GM23338 (cell line): Measurements from ENCODE around the gene CTNNA3. TPM values are rescaled to one million over a fixed set of nuclear protein-coding genes. Genes with fewer than 3 reads are reported as not detected.

Source experiments
- ATAC-seq: fragments of 200-7000 bp; cut with Tn5 transposase; 3 replicates; pipeline ENCODE4 v1.9.1; 2020
- DNase-seq: peaks from one replicate; pipeline ENCODE4 v3.0.0-alpha.2; 2015; ENCODE audit warnings: low spot score
- H2AFZ ChIP-seq: fragments of 200-600 bp; sonication (generic); 2 replicates; pipeline ENCODE4 v1.8.0; 2016; ENCODE audit warnings: antibody characterized with exemption, mild to moderate bottlenecking, moderate library complexity
- H3F3A ChIP-seq: fragments of 200-600 bp; sonication (generic); replicated peaks from 2 replicates; pipeline ENCODE4 v1.8.0; 2017; ENCODE audit warnings: antibody characterized with exemption, mixed run types, low read depth
- H3K27ac ChIP-seq: fragments of 200-600 bp; sonication (generic); 2 replicates; pipeline ENCODE4 v1.6.1; 2016; ENCODE audit warnings: low read depth
- H3K27me3 ChIP-seq: fragments of 200-600 bp; sonication (generic); 2 replicates; pipeline ENCODE4 v1.8.0; 2016; ENCODE audit warnings: mild to moderate bottlenecking, mixed run types, moderate library complexity; ENCODE audit not compliant: insufficient read depth
- H3K36me3 ChIP-seq: fragments of 200-600 bp; sonication (generic); 2 replicates; pipeline ENCODE4 v1.8.0; 2016; ENCODE audit warnings: mild to moderate bottlenecking; ENCODE audit not compliant: insufficient read depth
- H3K4me1 ChIP-seq: fragments of 200-600 bp; sonication (generic); 2 replicates; pipeline ENCODE4 v1.8.0; 2016; ENCODE audit warnings: mild to moderate bottlenecking, moderate library complexity; ENCODE audit not compliant: insufficient read depth
- H3K4me2 ChIP-seq: fragments of 200-600 bp; sonication (generic); 2 replicates; pipeline ENCODE4 v1.7.1; 2017; ENCODE audit warnings: mixed run types
- H3K4me3 ChIP-seq: fragments of 200-600 bp; sonication (generic); 2 replicates; pipeline ENCODE4 v1.6.1; 2016; ENCODE audit warnings: mixed run types
- H3K79me2 ChIP-seq: fragments of 200-600 bp; sonication (generic); replicated peaks from 2 replicates; pipeline ENCODE4 v1.8.0; 2017; ENCODE audit warnings: mild to moderate bottlenecking; ENCODE audit not compliant: insufficient read depth
- H3K9me2 ChIP-seq: fragments of 200-600 bp; sonication (generic); 2 replicates; pipeline ENCODE4 v1.8.0; 2017; ENCODE audit not compliant: insufficient read depth
- H4K20me1 ChIP-seq: fragments of 200-600 bp; sonication (generic); replicated peaks from 2 replicates; pipeline ENCODE4 v1.8.0; 2017; ENCODE audit warnings: mild to moderate bottlenecking; ENCODE audit not compliant: insufficient read depth
- H3K27ac Mint-ChIP-seq: 2 replicates; pipeline ENCODE4 v1.8.0; 2020; ENCODE audit warnings: inconsistent platforms, mild to moderate bottlenecking, moderate library complexity, mixed read lengths
- H3K27me3 Mint-ChIP-seq: 3 replicates; pipeline ENCODE4 v1.8.0; 2022; ENCODE audit warnings: low read depth, mild to moderate bottlenecking, moderate library complexity, mixed read lengths, inconsistent platforms; ENCODE audit not compliant: insufficient read depth, poor library complexity
- H3K36me3 Mint-ChIP-seq: 3 replicates; pipeline ENCODE4 v1.8.0; 2021; ENCODE audit warnings: low read depth, mild to moderate bottlenecking, inconsistent platforms, moderate library complexity, mixed read lengths
- H3K4me1 Mint-ChIP-seq: 3 replicates; pipeline ENCODE4 v1.8.0; 2020; ENCODE audit warnings: mild to moderate bottlenecking, inconsistent platforms, mixed read lengths
- H3K4me3 Mint-ChIP-seq: 3 replicates; pipeline ENCODE4 v1.8.0; 2021; ENCODE audit warnings: moderate library complexity, mild to moderate bottlenecking, inconsistent platforms, mixed read lengths
- H3K9me3 Mint-ChIP-seq: 3 replicates; pipeline ENCODE4 v1.8.0; 2020; ENCODE audit warnings: moderate library complexity, mild to moderate bottlenecking, inconsistent platforms, mixed read lengths
- EZH2 ChIP-seq: fragments of 200-600 bp; sonication (generic); IDR thresholded peaks from one replicate; pipeline ENCODE4 v1.8.0; 2017; ENCODE audit warnings: antibody characterized with exemption, mild to moderate bottlenecking, low read depth; ENCODE audit not compliant: unreplicated experiment
- EZH2phosphoT487 ChIP-seq: fragments of 200-600 bp; sonication (generic); IDR thresholded peaks from one replicate; pipeline ENCODE4 v1.8.1; 2018; ENCODE audit warnings: antibody characterized with exemption; ENCODE audit not compliant: unreplicated experiment
- POLR2AphosphoS5 ChIP-seq: IDR thresholded peaks from 2 replicates; pipeline ENCODE4 v1.6.1; 2016; ENCODE audit warnings: antibody characterized with exemption, low read depth
- STAT1 ChIP-seq: IDR thresholded peaks from one replicate; pipeline ENCODE4 v1.6.1; 2016; ENCODE audit warnings: antibody characterized with exemption; ENCODE audit not compliant: unreplicated experiment
- ZNF114 ChIP-seq: fragments of 250-450 bp; sonication (Bioruptor Pico); IDR thresholded peaks from 2 replicates; pipeline ENCODE4 v1.5.0; 2020; ENCODE audit warnings: mild to moderate bottlenecking, moderate library complexity
- ZNF331 ChIP-seq: fragments of 250-450 bp; sonication (Bioruptor Pico); IDR thresholded peaks from 2 replicates; pipeline ENCODE4 v1.5.0; 2020; ENCODE audit warnings: low read depth, mild to moderate bottlenecking, moderate library complexity
- polyA plus RNA-seq: library from polyadenylated mRNA; unstranded; fragments of >200 nt; fragmentation: Nextera tagmentation; extraction: Ambion mirVana; gene quantifications from 2 replicates; pipeline ENCODE4 v1.2.1, GENCODE V29; 2016
- total RNA-seq: library from RNA; depleted of rRNA; stranded (reverse); fragments of >200 nt; shearing (Covaris generic); gene quantifications from 2 replicates; pipeline ENCODE4 v1.2.3, GENCODE V29; 2014
- TF ChIP-seq, protein P1 (sequence below), 2 experiments: fragments of 200-600 bp in 1 of 2; sonication (generic) in 1 of 2; conservative IDR thresholded peaks; 2 replicates each; pipeline versions ENCODE4 v1.5.1 to v1.6.1; 2016 to 2017; ENCODE audit warnings: antibody characterized with exemption in 2 of 2, low read depth in 2 of 2, mild to moderate bottlenecking in 2 of 2, moderate library complexity in 1 of 2
- TF ChIP-seq, protein P2 (sequence below): IDR thresholded peaks from 2 replicates; pipeline ENCODE4 v1.6.1; 2016; ENCODE audit warnings: antibody characterized with exemption
- TF ChIP-seq, protein P3 (sequence below): fragments of 250-450 bp; sonication (Bioruptor Pico); IDR thresholded peaks from 2 replicates; pipeline ENCODE4 v1.5.0; 2020; ENCODE audit warnings: mild to moderate bottlenecking, moderate library complexity

Gene CTNNA3
- total and polyA plus RNA-seq, 2 experiments from 2014 or later: 0.71 to 3.3 TPM

DNA sequence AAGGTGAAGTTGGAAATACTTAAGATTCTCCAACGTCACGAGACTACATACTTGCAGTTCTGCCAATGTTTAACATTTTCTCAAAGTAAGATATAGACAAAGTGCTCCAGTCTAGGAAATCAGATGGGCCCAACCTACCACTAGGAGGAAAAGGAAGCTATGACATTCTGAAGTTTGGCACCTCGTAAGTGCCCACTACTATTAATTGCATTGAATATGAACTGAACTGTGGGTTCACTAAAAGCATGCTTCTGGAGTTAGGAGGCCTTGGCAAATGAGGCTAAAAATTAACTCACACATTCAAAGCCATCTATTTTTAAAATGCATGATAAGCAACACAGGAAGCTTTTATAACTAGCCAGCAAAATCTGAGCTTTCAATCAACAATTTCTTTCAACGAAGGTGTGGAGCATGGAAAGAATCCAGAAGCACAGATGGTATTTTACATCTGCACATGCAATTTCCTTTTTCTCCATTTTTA, 620.5 kb downstream of the CTNNA3 start:
- peaks cover 2% of the 10 kb centered on the region for H3K27me3 Mint-ChIP-seq
- Histone ChIP-seq H3K79me2 (no peaks in the 10 kb centered on the region), H3K9me2 (0 out of 2 replicates have a peak, but pooled peaks cover 8% of the 10 kb centered on the region), H3K36me3 (no peaks in the 10 kb centered on the region), H4K20me1 (no peaks in the 10 kb centered on the region), H3K4me1 (no peaks in the 10 kb centered on the region), H3K27me3 (no peaks in the 10 kb centered on the region), H3K27ac (no peak overlapping the region), H3K4me3 (no peak overlapping the region), H2AFZ (no peak overlapping the region), H3K4me2 (no peak overlapping the region), H3F3A (no peaks in the 10 kb centered on the region)
- no peaks in the 10 kb centered on the region for H3K36me3 Mint-ChIP-seq
- no peak overlapping the region for H3K4me3 Mint-ChIP-seq
- no peaks in the 10 kb centered on the region for H3K9me3 Mint-ChIP-seq
- ATAC-seq (no peak), DNase-seq (no peak)
- no peak overlapping the region for H3K27ac Mint-ChIP-seq
- TF ChIP-seq ZNF331: no peak
- TF ChIP-seq, protein P1, sequence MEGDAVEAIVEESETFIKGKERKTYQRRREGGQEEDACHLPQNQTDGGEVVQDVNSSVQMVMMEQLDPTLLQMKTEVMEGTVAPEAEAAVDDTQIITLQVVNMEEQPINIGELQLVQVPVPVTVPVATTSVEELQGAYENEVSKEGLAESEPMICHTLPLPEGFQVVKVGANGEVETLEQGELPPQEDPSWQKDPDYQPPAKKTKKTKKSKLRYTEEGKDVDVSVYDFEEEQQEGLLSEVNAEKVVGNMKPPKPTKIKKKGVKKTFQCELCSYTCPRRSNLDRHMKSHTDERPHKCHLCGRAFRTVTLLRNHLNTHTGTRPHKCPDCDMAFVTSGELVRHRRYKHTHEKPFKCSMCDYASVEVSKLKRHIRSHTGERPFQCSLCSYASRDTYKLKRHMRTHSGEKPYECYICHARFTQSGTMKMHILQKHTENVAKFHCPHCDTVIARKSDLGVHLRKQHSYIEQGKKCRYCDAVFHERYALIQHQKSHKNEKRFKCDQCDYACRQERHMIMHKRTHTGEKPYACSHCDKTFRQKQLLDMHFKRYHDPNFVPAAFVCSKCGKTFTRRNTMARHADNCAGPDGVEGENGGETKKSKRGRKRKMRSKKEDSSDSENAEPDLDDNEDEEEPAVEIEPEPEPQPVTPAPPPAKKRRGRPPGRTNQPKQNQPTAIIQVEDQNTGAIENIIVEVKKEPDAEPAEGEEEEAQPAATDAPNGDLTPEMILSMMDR (conservative IDR thresholded peaks at IDR 0.05; ENCODE audit: low read depth in 2 of 2): 0 out of 4 replicates have a peak, but pooled peaks of 1 of the 2 experiments have one; percentile 15
- H3K4me1 Mint-ChIP-seq: no peaks in the 10 kb centered on the region

DNA sequence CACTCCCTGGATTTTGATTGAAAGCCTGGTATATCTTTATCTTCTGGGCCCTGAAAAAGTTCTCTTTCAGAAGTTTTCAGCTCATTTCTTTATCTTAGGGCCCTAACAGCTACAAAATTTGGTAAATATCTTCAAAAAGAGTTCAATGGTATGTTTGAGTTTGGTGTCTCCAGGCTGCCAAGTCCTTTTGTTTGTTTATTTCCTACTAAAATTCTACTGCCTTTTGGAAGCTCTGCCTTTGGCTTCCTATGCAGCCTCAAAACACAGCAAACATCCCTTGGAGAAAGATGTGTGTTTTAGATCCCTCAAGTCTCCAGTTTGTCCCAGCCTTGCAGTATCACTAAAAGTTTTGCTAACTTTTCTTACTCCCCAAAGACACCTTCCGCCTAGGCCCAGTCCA, 623.3 kb downstream of the CTNNA3 start:
- no peak overlapping the region for H3K4me3 ChIP-seq
- H3K27me3 ChIP-seq: no peaks in the 10 kb centered on the region
- no peaks in the 10 kb centered on the region for H3K4me1 ChIP-seq
- ATAC-seq: no peak
- no peaks in the 10 kb centered on the region for H3K4me1 Mint-ChIP-seq
- H3K27ac Mint-ChIP-seq: no peak overlapping the region
- H3K9me3 Mint-ChIP-seq: no peaks in the 10 kb centered on the region
- no peak overlapping the region for H3K4me3 Mint-ChIP-seq
- 0 out of 2 replicates have a peak, but pooled peaks cover 8% of the 10 kb centered on the region for H3K9me2 ChIP-seq
- H3F3A ChIP-seq: no peaks in the 10 kb centered on the region
- no peaks in the 10 kb centered on the region for H3K36me3 Mint-ChIP-seq
- H3K27ac ChIP-seq: no peak overlapping the region
- H3K27me3 Mint-ChIP-seq: peaks cover 2% of the 10 kb centered on the region
- no peaks in the 10 kb centered on the region for H3K79me2 ChIP-seq
- H4K20me1 ChIP-seq: no peaks in the 10 kb centered on the region
- no peak overlapping the region for H2AFZ ChIP-seq
- no peak for DNase-seq
- H3K4me2 ChIP-seq: no peak overlapping the region
- H3K36me3 ChIP-seq: no peaks in the 10 kb centered on the region
- TF ChIP-seq STAT1 (no peak), EZH2phosphoT487 (no peak), POLR2AphosphoS5 (no peak), ZNF114 (CRISPR knock-in tag) (no peak), EZH2 (no peak)
- TF ChIP-seq, protein P2, sequence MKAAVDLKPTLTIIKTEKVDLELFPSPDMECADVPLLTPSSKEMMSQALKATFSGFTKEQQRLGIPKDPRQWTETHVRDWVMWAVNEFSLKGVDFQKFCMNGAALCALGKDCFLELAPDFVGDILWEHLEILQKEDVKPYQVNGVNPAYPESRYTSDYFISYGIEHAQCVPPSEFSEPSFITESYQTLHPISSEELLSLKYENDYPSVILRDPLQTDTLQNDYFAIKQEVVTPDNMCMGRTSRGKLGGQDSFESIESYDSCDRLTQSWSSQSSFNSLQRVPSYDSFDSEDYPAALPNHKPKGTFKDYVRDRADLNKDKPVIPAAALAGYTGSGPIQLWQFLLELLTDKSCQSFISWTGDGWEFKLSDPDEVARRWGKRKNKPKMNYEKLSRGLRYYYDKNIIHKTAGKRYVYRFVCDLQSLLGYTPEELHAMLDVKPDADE: no peak
- TF ChIP-seq, protein P1 (conservative IDR thresholded peaks at IDR 0.05; ENCODE audit: low read depth in 2 of 2): no peak
- TF ChIP-seq, protein P3, sequence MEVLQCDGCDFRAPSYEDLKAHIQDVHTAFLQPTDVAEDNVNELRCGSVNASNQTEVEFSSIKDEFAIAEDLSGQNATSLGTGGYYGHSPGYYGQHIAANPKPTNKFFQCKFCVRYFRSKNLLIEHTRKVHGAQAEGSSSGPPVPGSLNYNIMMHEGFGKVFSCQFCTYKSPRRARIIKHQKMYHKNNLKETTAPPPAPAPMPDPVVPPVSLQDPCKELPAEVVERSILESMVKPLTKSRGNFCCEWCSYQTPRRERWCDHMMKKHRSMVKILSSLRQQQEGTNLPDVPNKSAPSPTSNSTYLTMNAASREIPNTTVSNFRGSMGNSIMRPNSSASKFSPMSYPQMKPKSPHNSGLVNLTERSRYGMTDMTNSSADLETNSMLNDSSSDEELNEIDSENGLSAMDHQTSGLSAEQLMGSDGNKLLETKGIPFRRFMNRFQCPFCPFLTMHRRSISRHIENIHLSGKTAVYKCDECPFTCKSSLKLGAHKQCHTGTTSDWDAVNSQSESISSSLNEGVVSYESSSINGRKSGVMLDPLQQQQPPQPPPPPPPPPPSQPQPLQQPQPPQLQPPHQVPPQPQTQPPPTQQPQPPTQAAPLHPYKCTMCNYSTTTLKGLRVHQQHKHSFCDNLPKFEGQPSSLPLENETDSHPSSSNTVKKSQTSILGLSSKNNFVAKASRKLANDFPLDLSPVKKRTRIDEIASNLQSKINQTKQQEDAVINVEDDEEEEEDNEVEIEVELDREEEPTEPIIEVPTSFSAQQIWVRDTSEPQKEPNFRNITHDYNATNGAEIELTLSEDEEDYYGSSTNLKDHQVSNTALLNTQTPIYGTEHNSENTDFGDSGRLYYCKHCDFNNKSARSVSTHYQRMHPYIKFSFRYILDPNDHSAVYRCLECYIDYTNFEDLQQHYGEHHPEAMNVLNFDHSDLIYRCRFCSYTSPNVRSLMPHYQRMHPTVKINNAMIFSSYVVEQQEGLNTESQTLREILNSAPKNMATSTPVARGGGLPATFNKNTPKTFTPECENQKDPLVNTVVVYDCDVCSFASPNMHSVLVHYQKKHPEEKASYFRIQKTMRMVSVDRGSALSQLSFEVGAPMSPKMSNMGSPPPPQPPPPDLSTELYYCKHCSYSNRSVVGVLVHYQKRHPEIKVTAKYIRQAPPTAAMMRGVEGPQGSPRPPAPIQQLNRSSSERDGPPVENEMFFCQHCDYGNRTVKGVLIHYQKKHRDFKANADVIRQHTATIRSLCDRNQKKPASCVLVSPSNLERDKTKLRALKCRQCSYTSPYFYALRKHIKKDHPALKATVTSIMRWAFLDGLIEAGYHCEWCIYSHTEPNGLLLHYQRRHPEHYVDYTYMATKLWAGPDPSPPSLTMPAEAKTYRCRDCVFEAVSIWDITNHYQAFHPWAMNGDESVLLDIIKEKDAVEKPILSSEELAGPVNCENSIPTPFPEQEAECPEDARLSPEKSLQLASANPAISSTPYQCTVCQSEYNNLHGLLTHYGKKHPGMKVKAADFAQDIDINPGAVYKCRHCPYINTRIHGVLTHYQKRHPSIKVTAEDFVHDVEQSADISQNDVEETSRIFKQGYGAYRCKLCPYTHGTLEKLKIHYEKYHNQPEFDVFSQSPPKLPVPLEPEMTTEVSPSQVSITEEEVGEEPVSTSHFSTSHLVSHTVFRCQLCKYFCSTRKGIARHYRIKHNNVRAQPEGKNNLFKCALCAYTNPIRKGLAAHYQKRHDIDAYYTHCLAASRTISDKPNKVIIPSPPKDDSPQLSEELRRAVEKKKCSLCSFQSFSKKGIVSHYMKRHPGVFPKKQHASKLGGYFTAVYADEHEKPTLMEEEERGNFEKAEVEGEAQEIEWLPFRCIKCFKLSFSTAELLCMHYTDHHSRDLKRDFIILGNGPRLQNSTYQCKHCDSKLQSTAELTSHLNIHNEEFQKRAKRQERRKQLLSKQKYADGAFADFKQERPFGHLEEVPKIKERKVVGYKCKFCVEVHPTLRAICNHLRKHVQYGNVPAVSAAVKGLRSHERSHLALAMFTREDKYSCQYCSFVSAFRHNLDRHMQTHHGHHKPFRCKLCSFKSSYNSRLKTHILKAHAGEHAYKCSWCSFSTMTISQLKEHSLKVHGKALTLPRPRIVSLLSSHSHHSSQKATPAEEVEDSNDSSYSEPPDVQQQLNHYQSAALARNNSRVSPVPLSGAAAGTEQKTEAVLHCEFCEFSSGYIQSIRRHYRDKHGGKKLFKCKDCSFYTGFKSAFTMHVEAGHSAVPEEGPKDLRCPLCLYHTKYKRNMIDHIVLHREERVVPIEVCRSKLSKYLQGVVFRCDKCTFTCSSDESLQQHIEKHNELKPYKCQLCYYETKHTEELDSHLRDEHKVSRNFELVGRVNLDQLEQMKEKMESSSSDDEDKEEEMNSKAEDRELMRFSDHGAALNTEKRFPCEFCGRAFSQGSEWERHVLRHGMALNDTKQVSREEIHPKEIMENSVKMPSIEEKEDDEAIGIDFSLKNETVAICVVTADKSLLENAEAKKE (CRISPR knock-in tag): no peak
